DOHH2 (cell line): Measurements from ENCODE around the gene HAP1.

Experiments used
- H3F3A ChIP-seq: fragments of 200-600 bp; sonication (generic), shearing (Covaris generic); 2 replicates; pipeline ENCODE4 v1.6.0; 2016; ENCODE audit warnings: antibody characterized with exemption, mild to moderate bottlenecking; ENCODE audit not compliant: control insufficient read depth, insufficient read depth
- H3K27ac ChIP-seq: fragments of 200-600 bp; sonication (generic); 2 replicates; pipeline ENCODE4 v1.5.1; 2014; ENCODE audit warnings: low read depth, mild to moderate bottlenecking, low read length, moderate library complexity
- H3K27me3 ChIP-seq: fragments of 200-600 bp; sonication (generic); 2 replicates; pipeline ENCODE4 v1.6.1; 2014; ENCODE audit warnings: mild to moderate bottlenecking, low read length, mixed read lengths; ENCODE audit not compliant: control insufficient read depth
- H3K36me3 ChIP-seq: fragments of 200-600 bp; sonication (generic); 2 replicates; pipeline ENCODE4 v1.6.1; 2014; ENCODE audit warnings: mild to moderate bottlenecking, low read length, moderate library complexity, mixed read lengths; ENCODE audit not compliant: control insufficient read depth
- H3K4me1 ChIP-seq: fragments of 200-600 bp; sonication (generic); 2 replicates; pipeline ENCODE4 v1.6.1; 2014; ENCODE audit warnings: mild to moderate bottlenecking, low read length, mixed read lengths; ENCODE audit not compliant: control insufficient read depth
- H3K4me2 ChIP-seq: fragments of 200-600 bp; sonication (generic); 2 replicates; pipeline ENCODE4 v1.6.0; 2014; ENCODE audit warnings: mild to moderate bottlenecking, low read length, moderate library complexity
- H3K4me3 ChIP-seq: fragments of 200-600 bp; sonication (generic); 2 replicates; pipeline ENCODE4 v1.5.1; 2014; ENCODE audit warnings: mild to moderate bottlenecking, low read length, mixed read lengths
- H3K79me2 ChIP-seq: fragments of 200-600 bp; sonication (generic); 2 replicates; pipeline ENCODE4 v1.6.1; 2014; ENCODE audit warnings: mild to moderate bottlenecking, low read length, mixed read lengths; ENCODE audit not compliant: control insufficient read depth
- H3K9me2 ChIP-seq: fragments of 200-600 bp; sonication (generic); replicated peaks from 2 replicates; pipeline ENCODE4 v1.6.1; 2014; ENCODE audit warnings: mild to moderate bottlenecking, low read length, mixed read lengths; ENCODE audit not compliant: control insufficient read depth
- H3K9me3 ChIP-seq: fragments of 200-600 bp; sonication (generic); 2 replicates; pipeline ENCODE4 v1.6.1; 2014; ENCODE audit warnings: antibody characterized with exemption, low read length, mixed read lengths; ENCODE audit not compliant: control insufficient read depth, insufficient read depth
- H4K20me1 ChIP-seq: fragments of 200-600 bp; sonication (generic); 2 replicates; pipeline ENCODE4 v1.6.0; 2014; ENCODE audit warnings: low read depth, mild to moderate bottlenecking, antibody characterized with exemption, low read length, moderate library complexity; ENCODE audit not compliant: control insufficient read depth, insufficient read depth
- EZH2phosphoT487 ChIP-seq: fragments of 200-600 bp; sonication (generic); IDR thresholded peaks from 2 replicates; pipeline ENCODE4 v1.6.1; 2017; ENCODE audit warnings: borderline replicate concordance, mild to moderate bottlenecking, antibody characterized with exemption, low read length, moderate library complexity, mixed read lengths
- TF ChIP-seq, protein P1 (sequence below): fragments of 200-600 bp; sonication (generic); IDR thresholded peaks from one replicate; pipeline ENCODE4 v1.5.1; 2014; ENCODE audit warnings: antibody characterized with exemption, mild to moderate bottlenecking, low read depth, low read length; ENCODE audit not compliant: poor library complexity, severe bottlenecking

HAP1 gene

DNA sequence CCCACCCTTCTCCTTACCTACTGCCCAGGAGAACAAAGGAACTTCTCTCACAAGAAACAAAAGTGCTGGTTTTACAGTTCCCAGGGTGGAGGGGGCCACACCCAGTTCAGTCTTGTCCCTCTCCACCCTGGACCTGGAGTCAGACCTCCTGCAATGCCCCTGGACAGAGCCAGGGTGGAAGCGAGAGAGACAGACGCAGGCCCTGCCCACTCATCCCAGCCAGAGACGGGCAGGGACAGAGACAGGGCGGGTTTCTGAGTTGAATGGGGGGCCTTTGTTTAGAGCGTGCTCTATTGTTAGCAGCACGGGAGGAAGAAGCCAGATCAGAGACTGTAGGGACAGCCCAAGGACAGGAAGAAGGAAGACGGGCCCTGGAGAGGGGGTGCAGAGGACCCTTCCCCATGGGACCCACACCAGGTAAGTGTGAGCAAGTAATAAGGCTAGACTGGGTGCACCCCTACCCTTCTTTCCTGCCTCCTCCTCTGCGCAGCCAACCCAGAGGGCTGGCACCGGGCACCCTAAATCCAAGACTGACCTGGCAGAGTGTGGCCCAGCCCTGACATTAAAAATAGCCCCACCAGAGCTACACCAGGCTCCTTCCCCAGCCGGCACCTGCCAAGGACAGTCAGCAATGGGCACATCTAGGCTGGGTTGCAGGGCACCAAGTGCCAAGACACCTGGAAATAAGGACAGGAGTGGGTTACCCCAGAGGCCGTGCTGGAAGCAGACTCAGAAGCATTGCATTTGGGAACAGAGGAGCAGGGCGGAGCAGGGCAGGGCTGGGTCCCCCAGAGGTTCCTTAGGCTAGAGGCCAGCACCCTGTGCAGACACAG, 41.2 kb upstream of the HAP1 start:
- Histone ChIP-seq H3K27me3 (peaks cover 10% of the 10 kb centered on the region), H3K9me2 (no peaks in the 10 kb centered on the region), H3K4me2 (no peak overlapping the region), H3K4me3 (no peak overlapping the region), H4K20me1 (no peaks in the 10 kb centered on the region), H3K9me3 (no peaks in the 10 kb centered on the region), H3K79me2 (no peaks in the 10 kb centered on the region), H3F3A (no peaks in the 10 kb centered on the region), H3K27ac (no peak overlapping the region), H3K36me3 (no peaks in the 10 kb centered on the region), H3K4me1 (peaks cover 13% of the 10 kb centered on the region)
- no peak for TF ChIP-seq EZH2phosphoT487
- TF ChIP-seq, protein P1, sequence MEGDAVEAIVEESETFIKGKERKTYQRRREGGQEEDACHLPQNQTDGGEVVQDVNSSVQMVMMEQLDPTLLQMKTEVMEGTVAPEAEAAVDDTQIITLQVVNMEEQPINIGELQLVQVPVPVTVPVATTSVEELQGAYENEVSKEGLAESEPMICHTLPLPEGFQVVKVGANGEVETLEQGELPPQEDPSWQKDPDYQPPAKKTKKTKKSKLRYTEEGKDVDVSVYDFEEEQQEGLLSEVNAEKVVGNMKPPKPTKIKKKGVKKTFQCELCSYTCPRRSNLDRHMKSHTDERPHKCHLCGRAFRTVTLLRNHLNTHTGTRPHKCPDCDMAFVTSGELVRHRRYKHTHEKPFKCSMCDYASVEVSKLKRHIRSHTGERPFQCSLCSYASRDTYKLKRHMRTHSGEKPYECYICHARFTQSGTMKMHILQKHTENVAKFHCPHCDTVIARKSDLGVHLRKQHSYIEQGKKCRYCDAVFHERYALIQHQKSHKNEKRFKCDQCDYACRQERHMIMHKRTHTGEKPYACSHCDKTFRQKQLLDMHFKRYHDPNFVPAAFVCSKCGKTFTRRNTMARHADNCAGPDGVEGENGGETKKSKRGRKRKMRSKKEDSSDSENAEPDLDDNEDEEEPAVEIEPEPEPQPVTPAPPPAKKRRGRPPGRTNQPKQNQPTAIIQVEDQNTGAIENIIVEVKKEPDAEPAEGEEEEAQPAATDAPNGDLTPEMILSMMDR: no peak

DNA sequence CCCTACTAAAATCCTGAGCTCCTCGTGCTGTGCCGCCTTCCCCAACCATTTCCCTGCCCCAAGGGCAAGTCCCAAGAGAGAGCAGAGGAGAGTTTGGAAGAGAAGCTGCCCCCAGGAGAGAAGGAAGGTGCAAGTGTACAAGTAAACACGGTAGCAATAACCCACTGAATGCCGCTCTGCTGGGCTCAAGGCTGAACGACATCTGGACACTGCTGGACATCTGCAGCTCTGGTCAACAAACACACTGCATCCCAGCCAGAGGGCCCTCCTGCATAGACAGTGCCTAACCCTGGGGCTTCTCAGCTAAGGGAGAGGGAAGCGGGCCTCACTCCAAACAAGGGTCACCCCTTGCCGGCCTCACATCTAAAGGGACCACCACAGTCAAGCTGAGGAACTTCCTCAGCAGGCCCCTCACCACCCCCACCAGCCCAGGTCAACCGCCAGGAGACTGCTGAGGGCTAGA, 39.3 kb upstream of the HAP1 start:
- Histone ChIP-seq H3K9me3 (no peaks in the 10 kb centered on the region), H4K20me1 (no peaks in the 10 kb centered on the region), H3K9me2 (no peaks in the 10 kb centered on the region), H3F3A (no peaks in the 10 kb centered on the region), H3K79me2 (no peaks in the 10 kb centered on the region), H3K4me3 (no peak overlapping the region), H3K4me2 (no peak overlapping the region), H3K36me3 (no peaks in the 10 kb centered on the region), H3K27me3 (peaks cover 10% of the 10 kb centered on the region), H3K27ac (no peak overlapping the region), H3K4me1 (peaks cover 13% of the 10 kb centered on the region)
- TF ChIP-seq EZH2phosphoT487: no peak
- TF ChIP-seq, protein P1: no peak

DNA sequence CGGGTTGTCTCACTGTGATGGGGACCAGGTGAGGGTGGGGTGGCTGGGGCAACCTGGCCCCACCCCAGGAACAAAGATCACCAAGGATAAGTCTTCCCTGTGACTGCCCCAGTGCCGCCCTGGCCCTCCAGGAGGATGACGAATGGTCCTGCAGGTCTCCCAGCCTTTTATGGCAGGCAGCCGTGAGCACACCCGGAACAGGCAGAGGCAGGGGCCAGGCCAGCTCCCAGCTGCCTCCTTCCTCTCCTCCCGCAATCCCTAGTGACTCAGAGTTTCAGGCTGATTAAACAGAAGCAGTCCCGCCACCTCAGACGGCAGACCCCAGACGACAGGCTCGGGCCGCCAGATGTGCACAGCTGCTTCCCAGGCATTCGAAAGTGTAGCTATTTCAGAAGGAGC, 38.7 kb upstream of the HAP1 start:
- no peaks in the 10 kb centered on the region for H3K9me2 ChIP-seq
- no peak overlapping the region for H3K4me3 ChIP-seq
- H3F3A ChIP-seq: no peaks in the 10 kb centered on the region
- no peaks in the 10 kb centered on the region for H3K9me3 ChIP-seq
- peaks cover 13% of the 10 kb centered on the region for H3K4me1 ChIP-seq
- no peak overlapping the region for H3K27ac ChIP-seq
- H3K79me2 ChIP-seq: no peaks in the 10 kb centered on the region
- no peak for TF ChIP-seq EZH2phosphoT487
- TF ChIP-seq, protein P1: no peak
- no peaks in the 10 kb centered on the region for H4K20me1 ChIP-seq
- H3K36me3 ChIP-seq: no peaks in the 10 kb centered on the region
- H3K27me3 ChIP-seq: peaks cover 10% of the 10 kb centered on the region
- no peak overlapping the region for H3K4me2 ChIP-seq
